OCI-LY1 (cell line): ENCODE results near the gene CBX6.

Experiments used
- H2AFZ ChIP-seq: fragments of 200-600 bp; sonication (generic), shearing (Covaris generic); 2 replicates; pipeline ENCODE4 v1.6.0; 2014; ENCODE audit warnings: antibody characterized with exemption, mild to moderate bottlenecking, low read length
- H3F3A ChIP-seq: fragments of 200-600 bp; sonication (generic), shearing (Covaris generic); 2 replicates; pipeline ENCODE4 v1.6.0; 2014; ENCODE audit warnings: mild to moderate bottlenecking, antibody characterized with exemption, low read length, moderate library complexity; ENCODE audit not compliant: insufficient read depth
- H3K27ac ChIP-seq: fragments of 200-600 bp; sonication (generic); 2 replicates; pipeline ENCODE4 v1.5.1; 2014; ENCODE audit warnings: low read length, mixed run types, mild to moderate bottlenecking, low read depth; ENCODE audit not compliant: poor library complexity, severe bottlenecking
- H3K27me3 ChIP-seq: fragments of 200-600 bp; sonication (generic); 2 replicates; pipeline ENCODE4 v1.6.0; 2014; ENCODE audit warnings: antibody characterized with exemption, mild to moderate bottlenecking, low read length, moderate library complexity; ENCODE audit not compliant: insufficient read depth
- H3K36me3 ChIP-seq: fragments of 200-600 bp; sonication (generic); 2 replicates; pipeline ENCODE4 v1.6.1; 2014; ENCODE audit warnings: mild to moderate bottlenecking, antibody characterized with exemption, low read length, moderate library complexity, mixed read lengths; ENCODE audit not compliant: insufficient read depth
- H3K4me1 ChIP-seq: fragments of 200-600 bp; sonication (generic); 2 replicates; pipeline ENCODE4 v1.5.1; 2014; ENCODE audit warnings: mild to moderate bottlenecking, low read length, moderate library complexity; ENCODE audit not compliant: insufficient read depth, severe bottlenecking
- H3K4me2 ChIP-seq: fragments of 200-600 bp; sonication (generic), shearing (Covaris generic); 2 replicates; pipeline ENCODE4 v1.6.1; 2014; ENCODE audit warnings: low read length
- H3K4me3 ChIP-seq: fragments of 200-600 bp; sonication (generic); 2 replicates; pipeline ENCODE4 v1.5.1; 2014; ENCODE audit warnings: low read length, low read depth, mild to moderate bottlenecking, mixed read lengths; ENCODE audit not compliant: poor library complexity, severe bottlenecking
- H3K79me2 ChIP-seq: fragments of 200-600 bp; shearing (Covaris generic); 2 replicates; pipeline ENCODE4 v1.6.1; 2016; ENCODE audit warnings: mixed run types, low read length, mixed read lengths; ENCODE audit not compliant: insufficient read depth
- H3K9ac ChIP-seq: fragments of 200-600 bp; sonication (generic), shearing (Covaris generic); 2 replicates; pipeline ENCODE4 v1.6.1; 2014; ENCODE audit warnings: mild to moderate bottlenecking, low read length, mixed read lengths
- H3K9me2 ChIP-seq: fragments of 200-600 bp; sonication (generic), shearing (Covaris generic); 2 replicates; pipeline ENCODE4 v1.6.1; 2014; ENCODE audit warnings: low read depth, mild to moderate bottlenecking, low read length, mixed read lengths
- H3K9me3 ChIP-seq: fragments of 200-600 bp; shearing (Covaris generic); 2 replicates; pipeline ENCODE4 v1.6.1; 2014; ENCODE audit warnings: low read length, mixed read lengths
- H4K20me1 ChIP-seq: fragments of 200-600 bp; sonication (generic), shearing (Covaris generic); 2 replicates; pipeline ENCODE4 v1.6.0; 2016; ENCODE audit warnings: mild to moderate bottlenecking, low read length; ENCODE audit not compliant: insufficient read depth
- EZH2 ChIP-seq: fragments of 200-600 bp; sonication (generic), shearing (Covaris generic); IDR thresholded peaks from 2 replicates; pipeline ENCODE4 v1.8.0; 2017; ENCODE audit warnings: borderline replicate concordance, mixed run types, mild to moderate bottlenecking, antibody characterized with exemption, low read length, moderate library complexity, mixed read lengths
- TF ChIP-seq, protein P1 (sequence below): fragments of 200-600 bp; sonication (generic), shearing (Covaris generic); IDR thresholded peaks from 2 replicates; pipeline ENCODE4 v1.5.1; 2017; ENCODE audit warnings: mild to moderate bottlenecking, antibody characterized with exemption, low read length, moderate library complexity, mixed read lengths

The CBX6 gene

DNA sequence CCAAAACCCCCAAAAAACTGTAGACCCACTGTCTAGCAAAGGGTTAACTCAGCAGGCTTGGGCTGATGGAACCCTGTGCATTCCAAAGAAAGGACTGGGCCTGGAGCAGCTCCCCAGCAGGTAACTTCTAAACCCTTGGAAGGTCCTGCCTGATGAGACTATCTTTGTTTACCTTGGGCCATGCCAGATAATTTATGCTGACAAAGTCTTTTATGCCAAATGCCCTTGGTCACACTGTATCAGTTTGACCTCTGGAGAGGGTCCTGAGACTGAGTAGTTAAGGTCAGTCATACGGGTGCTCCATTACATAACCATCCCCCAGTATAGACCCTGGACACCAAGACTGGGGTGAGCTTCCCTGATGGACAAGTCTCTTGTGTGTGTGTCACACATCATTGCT, 56.2 kb downstream of the CBX6 start:
- H3K27me3 ChIP-seq: no peaks in the 10 kb centered on the region
- H3K4me2 ChIP-seq: no peak overlapping the region
- TF ChIP-seq, protein P1, sequence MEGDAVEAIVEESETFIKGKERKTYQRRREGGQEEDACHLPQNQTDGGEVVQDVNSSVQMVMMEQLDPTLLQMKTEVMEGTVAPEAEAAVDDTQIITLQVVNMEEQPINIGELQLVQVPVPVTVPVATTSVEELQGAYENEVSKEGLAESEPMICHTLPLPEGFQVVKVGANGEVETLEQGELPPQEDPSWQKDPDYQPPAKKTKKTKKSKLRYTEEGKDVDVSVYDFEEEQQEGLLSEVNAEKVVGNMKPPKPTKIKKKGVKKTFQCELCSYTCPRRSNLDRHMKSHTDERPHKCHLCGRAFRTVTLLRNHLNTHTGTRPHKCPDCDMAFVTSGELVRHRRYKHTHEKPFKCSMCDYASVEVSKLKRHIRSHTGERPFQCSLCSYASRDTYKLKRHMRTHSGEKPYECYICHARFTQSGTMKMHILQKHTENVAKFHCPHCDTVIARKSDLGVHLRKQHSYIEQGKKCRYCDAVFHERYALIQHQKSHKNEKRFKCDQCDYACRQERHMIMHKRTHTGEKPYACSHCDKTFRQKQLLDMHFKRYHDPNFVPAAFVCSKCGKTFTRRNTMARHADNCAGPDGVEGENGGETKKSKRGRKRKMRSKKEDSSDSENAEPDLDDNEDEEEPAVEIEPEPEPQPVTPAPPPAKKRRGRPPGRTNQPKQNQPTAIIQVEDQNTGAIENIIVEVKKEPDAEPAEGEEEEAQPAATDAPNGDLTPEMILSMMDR: no peak
- TF ChIP-seq EZH2: no peak
- no peak overlapping the region for H3K27ac ChIP-seq
- H2AFZ ChIP-seq: no peak overlapping the region
- no peak overlapping the region for H3K4me3 ChIP-seq
- H3K79me2 ChIP-seq: no peaks in the 10 kb centered on the region
- no peaks in the 10 kb centered on the region for H3K36me3 ChIP-seq
- H3K4me1 ChIP-seq: no peaks in the 10 kb centered on the region
- H4K20me1 ChIP-seq: no peaks in the 10 kb centered on the region
- H3K9ac ChIP-seq: no peak overlapping the region
- H3F3A ChIP-seq: no peaks in the 10 kb centered on the region
- no peaks in the 10 kb centered on the region for H3K9me3 ChIP-seq
- H3K9me2 ChIP-seq: no peaks in the 10 kb centered on the region
